ENCODE data around the gene KNL1. TPM values are rescaled to one million over a fixed set of nuclear protein-coding genes. Genes with fewer than 3 reads are reported as not detected.
"Not testable (repeated sequence)": the region's sequence is repeated elsewhere in the genome, so short reads cannot be mapped to it uniquely, and the experiment has no call there.

The KNL1 gene
- total RNA-seq, 1 donor from 2014 or later, result 30.8 TPM

DNA sequence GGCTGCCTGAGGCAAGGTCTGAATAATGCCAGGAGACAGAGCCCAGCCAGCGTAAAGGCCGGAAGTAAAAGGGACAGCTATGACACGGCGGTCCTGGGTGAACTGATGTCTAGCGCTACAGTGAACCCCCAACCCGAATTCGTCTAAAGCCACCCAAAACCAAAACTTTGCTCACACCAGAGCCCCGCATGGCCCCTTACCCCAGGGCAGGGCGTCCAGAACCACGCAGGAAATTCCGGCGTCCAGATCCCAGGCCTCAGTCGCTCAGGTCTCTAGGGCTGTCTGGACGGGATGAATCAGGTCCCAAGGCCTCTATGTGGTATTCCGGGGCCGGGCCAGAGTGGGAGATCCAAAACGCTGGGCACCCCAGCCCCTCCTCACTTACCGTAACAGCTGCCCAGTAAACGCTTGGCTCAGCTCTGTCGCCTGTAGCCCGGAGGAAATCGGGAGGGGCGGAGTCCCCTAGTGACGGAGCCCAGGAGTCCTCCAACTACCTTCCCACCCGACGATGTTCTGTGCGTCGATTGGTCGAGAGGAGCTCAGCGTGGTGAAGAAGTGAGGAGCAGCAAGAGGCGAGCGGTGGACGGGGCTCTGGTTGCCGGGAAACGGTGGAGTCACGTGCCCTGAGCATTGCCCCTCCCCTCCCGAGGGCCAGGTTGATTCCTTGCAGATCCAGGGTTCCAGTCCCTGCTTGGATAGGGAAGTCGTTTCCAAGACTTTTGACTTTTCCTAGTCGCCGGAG is 29.3 kb upstream of the KNL1 start, which contains the start of gene CCDC32:
Gene CCDC32 (minus strand): TSS at position 452 of the 742 bp plus-strand sequence. CDS start 2,027 bp downstream, outside the sequence.
- Mint-ChIP-seq H3K4me3 (ENCODE audit: low read depth) (peak within 1 kb of the TSS; percentile 96), H3K4me1 (ENCODE audit: low read depth) (peaks cover 30% of the 10 kb centered on the region), H3K27me3 (ENCODE audit: low read depth) (no peaks in the 10 kb centered on the region), H3K36me3 (ENCODE audit: low read depth) (peaks cover 12% of the 10 kb centered on the region), H3K27ac (peak within 1 kb of the TSS; percentile 95), H3K9me3 (no peaks in the 10 kb centered on the region)
- intact Hi-C loops (cut with micrococcal nuclease), result no loop called here
- DNase-seq (ENCODE audit: low spot score), result peak; percentile 96

DNA sequence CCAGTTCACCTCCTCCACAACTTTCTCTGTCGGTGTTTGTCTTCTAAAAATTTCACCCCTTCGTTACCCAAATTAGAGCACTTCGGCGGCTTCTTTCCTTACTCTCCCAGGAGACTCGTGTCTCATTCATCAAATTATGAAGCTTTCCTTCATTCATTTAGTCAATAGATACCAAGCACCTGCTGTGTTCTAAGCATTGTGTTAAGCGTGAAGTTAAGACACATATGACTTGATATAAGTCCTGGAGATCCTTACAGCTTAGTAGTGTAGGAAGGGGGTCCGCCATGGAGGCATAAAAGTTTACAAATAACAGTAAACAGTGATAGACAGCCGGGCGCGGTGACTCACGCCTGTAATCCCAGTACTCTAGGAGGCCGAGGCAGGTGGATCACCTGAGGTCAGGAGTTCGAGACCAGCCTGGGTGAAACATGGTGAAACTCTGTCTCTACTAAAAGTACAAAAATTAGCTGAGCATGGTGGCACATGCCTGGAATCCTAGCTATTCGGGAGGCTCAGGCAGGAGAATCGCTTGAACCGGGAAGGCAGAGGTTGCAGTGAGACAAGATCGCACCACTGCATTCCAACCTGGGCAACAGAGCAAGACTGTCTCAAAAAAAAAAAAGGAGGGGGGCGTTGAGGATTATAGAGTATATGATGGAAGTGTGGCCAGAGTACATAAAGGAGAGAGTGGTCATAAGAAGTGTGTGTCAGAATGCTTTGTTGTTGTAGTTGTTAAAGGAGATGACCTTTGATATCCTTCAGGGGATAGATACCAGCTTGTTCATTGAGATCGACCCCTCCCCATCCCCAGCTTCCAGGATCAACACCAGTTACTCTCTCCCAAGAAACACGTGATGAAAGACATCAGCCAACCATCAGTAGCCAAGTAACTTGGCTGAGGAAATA is 28.5 kb upstream of the KNL1 start:
- H3K4me1 Mint-ChIP-seq (ENCODE audit: low read depth), result peaks cover 36% of the 10 kb centered on the region
- intact Hi-C loops (cut with micrococcal nuclease), result no loop called here

GRCh38 chr15:40567111-40567510 is 26.9 kb upstream of the KNL1 start:
- no peak overlapping the region for H3K4me3 Mint-ChIP-seq (ENCODE audit: low read depth)
- H3K4me1 Mint-ChIP-seq (ENCODE audit: low read depth), result peaks cover 42% of the 10 kb centered on the region

More for the DNA sequence above, 28.5 kb upstream of the KNL1 start:
- no peaks in the 10 kb centered on the region for H3K9me3 Mint-ChIP-seq
- H3K4me3 Mint-ChIP-seq (ENCODE audit: low read depth), result peak overlapping the region; percentile 96
- H3K27me3 Mint-ChIP-seq (ENCODE audit: low read depth), result no peaks in the 10 kb centered on the region
- H3K27ac Mint-ChIP-seq, result peak overlapping the region; percentile 95
- peaks cover 7% of the 10 kb centered on the region for H3K36me3 Mint-ChIP-seq (ENCODE audit: low read depth)
- DNase-seq (ENCODE audit: low spot score), result no peak

GRCh38 chr15:40569129-40569953 is 24.7 kb upstream of the KNL1 start, which contains the start of gene RPUSD2:
TSS of gene RPUSD2 (plus strand) at chr15:40569299. CDS start at chr15:40569338, 39 bp downstream.
- DNase-seq (ENCODE audit: low spot score), result peak; percentile 89
- Mint-ChIP-seq H3K27ac (peak within 1 kb of the TSS; percentile 98), H3K4me1 (ENCODE audit: low read depth) (peaks cover 32% of the 10 kb centered on the region), H3K36me3 (ENCODE audit: low read depth) (peaks cover 28% of the 10 kb centered on the region), H3K27me3 (ENCODE audit: low read depth) (no peaks in the 10 kb centered on the region), H3K4me3 (ENCODE audit: low read depth) (peak within 1 kb of the TSS; percentile 98), H3K9me3 (no peaks in the 10 kb centered on the region)
- intact Hi-C loops (cut with micrococcal nuclease), result loop anchor here (1.0 to 2.0 kb wide), 2 partner anchors 25 to 129 kb away; partner anchors contain the start of genes BAHD1 and KNL1

More at GRCh38 chr15:40567111-40567510, 26.9 kb upstream of the KNL1 start:
- Mint-ChIP-seq H3K27ac (no peak overlapping the region), H3K27me3 (ENCODE audit: low read depth) (no peaks in the 10 kb centered on the region), H3K9me3 (no peaks in the 10 kb centered on the region), H3K36me3 (ENCODE audit: low read depth) (peaks cover 9% of the 10 kb centered on the region)
- intact Hi-C loops (cut with micrococcal nuclease), result no loop called here
- no peak for DNase-seq (ENCODE audit: low spot score)

GRCh38 chr15:40575113-40575512 is 18.9 kb upstream of the KNL1 start:
- intact Hi-C loops (cut with micrococcal nuclease), result no loop called here
- H3K9me3 Mint-ChIP-seq, result no peaks in the 10 kb centered on the region
- peaks cover 48% of the 10 kb centered on the region for H3K36me3 Mint-ChIP-seq (ENCODE audit: low read depth)
- H3K27me3 Mint-ChIP-seq (ENCODE audit: low read depth), result no peaks in the 10 kb centered on the region
- H3K4me1 Mint-ChIP-seq (ENCODE audit: low read depth), result peaks cover 11% of the 10 kb centered on the region
- DNase-seq (ENCODE audit: low spot score), result no peak
- no peak overlapping the region for H3K4me3 Mint-ChIP-seq (ENCODE audit: low read depth)
- H3K27ac Mint-ChIP-seq, result no peak overlapping the region

DNA sequence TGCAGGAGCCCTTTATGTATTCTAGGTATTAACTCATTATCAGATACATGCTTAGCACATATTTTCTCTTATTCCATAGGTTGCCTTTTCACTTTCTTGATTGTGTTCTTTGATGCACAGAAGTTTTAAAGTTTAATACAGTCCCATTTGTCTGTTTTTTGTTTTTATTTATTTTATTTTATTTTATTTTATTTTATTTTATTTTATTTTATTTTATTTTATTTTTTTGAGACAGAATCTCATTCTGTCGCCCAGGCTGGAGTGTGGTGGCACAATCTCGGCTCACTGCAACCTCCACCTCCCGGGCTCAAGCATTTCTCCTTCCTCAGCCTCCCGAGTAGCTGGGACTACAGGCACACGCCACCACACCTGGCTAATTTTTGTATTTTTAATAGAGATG is 17.1 kb upstream of the KNL1 start:
- H3K9me3 Mint-ChIP-seq; DNase-seq (ENCODE audit: low spot score); intact Hi-C loops (cut with micrococcal nuclease); H3K4me1 Mint-ChIP-seq (ENCODE audit: low read depth); H3K4me3 Mint-ChIP-seq (ENCODE audit: low read depth); H3K27me3 Mint-ChIP-seq (ENCODE audit: low read depth); H3K27ac Mint-ChIP-seq: not testable (repeated sequence)
- H3K36me3 Mint-ChIP-seq (ENCODE audit: low read depth), result peaks cover 39% of the 10 kb centered on the region

GRCh38 chr15:40578892-40579291 is 15.2 kb upstream of the KNL1 start:
- no peak overlapping the region for H3K27ac Mint-ChIP-seq
- H3K36me3 Mint-ChIP-seq (ENCODE audit: low read depth), result peaks cover 24% of the 10 kb centered on the region
- intact Hi-C loops (cut with micrococcal nuclease), result no loop called here
- H3K4me3 Mint-ChIP-seq (ENCODE audit: low read depth), result no peak overlapping the region
- DNase-seq (ENCODE audit: low spot score), result no peak
- H3K27me3 Mint-ChIP-seq (ENCODE audit: low read depth), result no peaks in the 10 kb centered on the region
- peaks cover 8% of the 10 kb centered on the region for H3K9me3 Mint-ChIP-seq
- H3K4me1 Mint-ChIP-seq (ENCODE audit: low read depth), result peaks cover 4% of the 10 kb centered on the region

GRCh38 chr15:40581796-40582195 is 12.3 kb upstream of the KNL1 start:
- DNase-seq (ENCODE audit: low spot score); H3K4me3 Mint-ChIP-seq (ENCODE audit: low read depth); H3K4me1 Mint-ChIP-seq (ENCODE audit: low read depth); H3K36me3 Mint-ChIP-seq (ENCODE audit: low read depth); H3K27me3 Mint-ChIP-seq (ENCODE audit: low read depth); H3K9me3 Mint-ChIP-seq; H3K27ac Mint-ChIP-seq; intact Hi-C loops (cut with micrococcal nuclease): not testable (repeated sequence)

DNA sequence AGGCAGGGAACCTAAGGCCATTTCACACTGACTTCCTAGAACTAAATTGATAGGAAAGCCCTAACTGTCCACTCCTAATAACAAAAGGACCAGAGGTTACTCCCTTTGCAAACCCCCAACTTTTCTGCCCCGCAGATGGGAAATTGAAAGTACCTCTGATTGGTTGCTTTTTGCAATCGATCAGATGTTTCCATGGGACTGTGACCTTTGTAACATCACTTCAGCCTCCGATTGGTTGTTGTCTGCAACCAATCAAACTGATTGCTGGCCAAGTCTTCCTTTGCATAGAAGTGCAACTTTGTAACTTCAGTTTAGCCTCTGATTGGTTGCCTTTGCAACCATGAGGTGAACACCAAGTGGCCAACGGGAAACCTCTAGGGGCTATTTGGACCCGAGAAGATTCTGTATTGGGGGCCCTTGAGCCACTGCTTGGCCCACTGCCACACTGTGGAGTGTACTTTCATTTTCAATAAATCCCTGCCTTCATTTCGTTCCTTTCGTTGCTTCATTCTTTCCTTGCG is 11.3 kb upstream of the KNL1 start:
- Mint-ChIP-seq H3K4me3 (ENCODE audit: low read depth) (no peak overlapping the region), H3K9me3 (peaks cover 8% of the 10 kb centered on the region), H3K27me3 (ENCODE audit: low read depth) (peaks cover 2% of the 10 kb centered on the region), H3K4me1 (ENCODE audit: low read depth) (peaks cover 4% of the 10 kb centered on the region), H3K36me3 (ENCODE audit: low read depth) (no peaks in the 10 kb centered on the region), H3K27ac (no peak overlapping the region)
- no peak for DNase-seq (ENCODE audit: low spot score)
- intact Hi-C loops (cut with micrococcal nuclease), result no loop called here

DNA sequence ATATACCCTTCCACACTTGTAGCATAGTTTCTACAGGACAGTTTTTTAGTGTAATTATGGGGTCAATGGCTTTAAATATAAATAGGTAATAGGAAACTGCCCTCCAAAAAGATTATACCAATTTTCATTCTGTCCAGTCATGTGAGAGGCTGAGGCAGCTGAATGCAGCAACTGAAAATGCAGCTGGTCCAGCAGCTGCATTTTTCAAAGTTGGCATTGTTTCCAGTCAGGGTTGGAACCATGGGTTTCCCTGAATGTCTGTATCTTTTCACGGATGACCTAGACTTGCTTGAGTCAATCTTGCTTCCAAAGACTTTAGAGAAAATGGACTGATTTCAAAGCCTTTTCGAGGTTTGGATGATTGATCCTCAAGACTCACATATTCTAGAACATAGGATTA is 9.9 kb upstream of the KNL1 start:
- H3K27ac Mint-ChIP-seq, result no peak overlapping the region
- peaks cover 4% of the 10 kb centered on the region for H3K4me1 Mint-ChIP-seq (ENCODE audit: low read depth)
- intact Hi-C loops (cut with micrococcal nuclease), result no loop called here
- H3K27me3 Mint-ChIP-seq (ENCODE audit: low read depth), result peaks cover 2% of the 10 kb centered on the region
- no peak overlapping the region for H3K4me3 Mint-ChIP-seq (ENCODE audit: low read depth)
- H3K9me3 Mint-ChIP-seq, result peaks cover 8% of the 10 kb centered on the region
- H3K36me3 Mint-ChIP-seq (ENCODE audit: low read depth), result no peaks in the 10 kb centered on the region
- no peak for DNase-seq (ENCODE audit: low spot score)

DNA sequence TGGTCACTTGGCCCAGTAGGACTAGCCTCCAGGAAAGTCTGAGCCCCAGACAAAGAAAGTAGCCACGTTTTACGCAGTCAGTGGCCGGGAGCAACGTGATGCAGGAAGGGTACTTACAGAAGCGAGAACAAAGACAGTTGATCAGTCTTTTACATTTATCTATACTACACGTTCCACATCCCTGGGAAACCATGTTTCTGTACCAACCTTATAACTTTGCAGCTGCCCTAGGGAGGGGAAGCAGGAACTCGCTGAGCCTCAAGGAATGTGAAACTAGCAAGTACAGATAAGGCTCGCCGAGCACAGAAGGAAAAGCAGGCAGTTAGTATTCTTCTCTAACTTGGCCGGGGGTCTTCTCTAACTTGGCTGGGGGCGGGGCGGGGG is 3.4 kb upstream of the KNL1 start:
- H3K27me3 Mint-ChIP-seq (ENCODE audit: low read depth), result peaks cover 2% of the 10 kb centered on the region
- peaks cover 22% of the 10 kb centered on the region for H3K4me1 Mint-ChIP-seq (ENCODE audit: low read depth)
- peak overlapping the region; percentile 81 for H3K4me3 Mint-ChIP-seq (ENCODE audit: low read depth)
- H3K27ac Mint-ChIP-seq, result no peak overlapping the region
- intact Hi-C loops (cut with micrococcal nuclease), result loop anchor here (5.0 to 10.0 kb wide), 3 partner anchors 104 to 302 kb away; partner anchors contain the start of genes C15orf62, GCHFR, RAD51 and VPS18
- DNase-seq (ENCODE audit: low spot score), result no peak
- H3K9me3 Mint-ChIP-seq, result no peaks in the 10 kb centered on the region
- no peaks in the 10 kb centered on the region for H3K36me3 Mint-ChIP-seq (ENCODE audit: low read depth)

GRCh38 chr15:40591389-40591788 is 2.7 kb upstream of the KNL1 start:
- Mint-ChIP-seq H3K27ac (no peak overlapping the region), H3K4me3 (ENCODE audit: low read depth) (no peak overlapping the region), H3K27me3 (ENCODE audit: low read depth) (peaks cover 2% of the 10 kb centered on the region), H3K4me1 (ENCODE audit: low read depth) (peaks cover 24% of the 10 kb centered on the region), H3K36me3 (ENCODE audit: low read depth) (no peaks in the 10 kb centered on the region), H3K9me3 (no peaks in the 10 kb centered on the region)
- DNase-seq (ENCODE audit: low spot score), result no peak
- intact Hi-C loops (cut with micrococcal nuclease), result loop anchor here (5.0 to 10.0 kb wide), 3 partner anchors 103 to 301 kb away; partner anchors contain the start of genes C15orf62, GCHFR, RAD51 and VPS18
